ENCODE data around the gene ITGB7. TPM values are rescaled to one million over a fixed set of nuclear protein-coding genes. Genes with fewer than 3 reads are reported as not detected.

Gene ITGB7
- total RNA-seq, 1 donor from 2014 or later: 1.3 TPM

- ATAC-seq (peak; percentile 43), DNase-seq (peak; percentile 87)
- intact Hi-C loops (cut with micrococcal nuclease): loop anchor here (5.0 kb wide), 1 partner anchor 32 kb away; a partner anchor contains a TSS
Observed at GRCh38 chr12:53219956-53220693, 13.1 kb upstream of the ITGB7 start.

GRCh38 chr12:53219292-53219955 is 12.4 kb upstream of the ITGB7 start:
- intact Hi-C loops (cut with micrococcal nuclease): loop anchor here (5.0 kb wide), 1 partner anchor 33 kb away; a partner anchor contains a TSS
- DNase-seq: peak; percentile 67
- ATAC-seq: peak; percentile 0

- ATAC-seq: no peak
- DNase-seq: peak; percentile 58
- intact Hi-C loops (cut with micrococcal nuclease): loop anchor here (5.0 kb wide), 1 partner anchor 34 kb away; a partner anchor contains a TSS
Observed at GRCh38 chr12:53218551-53219291, 11.7 kb upstream of the ITGB7 start.

- no peak for DNase-seq
- intact Hi-C loops (cut with micrococcal nuclease): loop anchor here (5.0 kb wide), 1 partner anchor 34 kb away; a partner anchor contains a TSS
- ATAC-seq: no peak
Observed at GRCh38 chr12:53217931-53218307, 10.9 kb upstream of the ITGB7 start.

GRCh38 chr12:53217051-53217930 is 10.2 kb upstream of the ITGB7 start:
- no peak for ATAC-seq
- intact Hi-C loops (cut with micrococcal nuclease): loop anchor here (5.0 kb wide), 1 partner anchor 35 kb away; a partner anchor contains a TSS
- peak; percentile 54 for DNase-seq

GRCh38 chr12:53215497-53215896 is 8.4 kb upstream of the ITGB7 start:
- intact Hi-C loops (cut with micrococcal nuclease): loop anchor here (5.0 kb wide), 1 partner anchor 37 kb away; a partner anchor contains a TSS
- DNase-seq: no peak
- ATAC-seq: no peak

- peak; percentile 82 for DNase-seq
- intact Hi-C loops (cut with micrococcal nuclease): loop anchor here (5.0 kb wide), 2 partner anchors 37 to 72 kb away; a partner anchor contains a TSS
- peak; percentile 65 for ATAC-seq
Observed at GRCh38 chr12:53214687-53215455, 7.8 kb upstream of the ITGB7 start.

GRCh38 chr12:53214221-53214620 is 7.2 kb upstream of the ITGB7 start:
- DNase-seq: no peak
- ATAC-seq: peak; percentile 18
- intact Hi-C loops (cut with micrococcal nuclease): loop anchor here (5.0 kb wide), 1 partner anchor 73 kb away; no protein-coding TSS in a partner anchor

GRCh38 chr12:53213348-53213747 is 6.3 kb upstream of the ITGB7 start:
- peak; percentile 93 for DNase-seq
- ATAC-seq: peak; percentile 77
- intact Hi-C loops (cut with micrococcal nuclease): loop anchor here (5.0 kb wide), 1 partner anchor 74 kb away; no protein-coding TSS in a partner anchor

GRCh38 chr12:53212931-53213330 is 5.9 kb upstream of the ITGB7 start:
- no peak for ATAC-seq
- no peak for DNase-seq
- intact Hi-C loops (cut with micrococcal nuclease): loop anchor here (5.0 kb wide), 1 partner anchor 74 kb away; no protein-coding TSS in a partner anchor

- intact Hi-C loops (cut with micrococcal nuclease): loop anchor here (5.0 kb wide), 1 partner anchor 76 kb away; no protein-coding TSS in a partner anchor
- ATAC-seq: no peak
Observed at GRCh38 chr12:53211476-53212381, 4.7 kb upstream of the ITGB7 start.

GRCh38 chr12:53210843-53211242 is 3.8 kb upstream of the ITGB7 start:
- DNase-seq (no peak), ATAC-seq (no peak)
- intact Hi-C loops (cut with micrococcal nuclease): loop anchor here (5.0 kb wide), 1 partner anchor 76 kb away; no protein-coding TSS in a partner anchor

More at GRCh38 chr12:53211476-53212381, 4.7 kb upstream of the ITGB7 start:
- no peak for DNase-seq

GRCh38 chr12:53208877-53209463 is 1.9 kb upstream of the ITGB7 start:
- intact Hi-C loops (cut with micrococcal nuclease): no loop called here
- DNase-seq: no peak
- ATAC-seq: peak; percentile 5

GRCh38 chr12:53208435-53208834 is 1.4 kb upstream of the ITGB7 start:
- intact Hi-C loops (cut with micrococcal nuclease): no loop called here
- peak; percentile 61 for ATAC-seq
- DNase-seq: no peak

GRCh38 chr12:53205747-53206419 is 1.2 kb downstream of the ITGB7 start:
- ATAC-seq (no peak), DNase-seq (no peak)
- intact Hi-C loops (cut with micrococcal nuclease): no loop called here

- ATAC-seq (no peak), DNase-seq (no peak)
- intact Hi-C loops (cut with micrococcal nuclease): no loop called here
Observed at GRCh38 chr12:53204351-53204750, 2.7 kb downstream of the ITGB7 start.
